ENCODE results near the gene SLC16A9.

Gene SLC16A9

DNA sequence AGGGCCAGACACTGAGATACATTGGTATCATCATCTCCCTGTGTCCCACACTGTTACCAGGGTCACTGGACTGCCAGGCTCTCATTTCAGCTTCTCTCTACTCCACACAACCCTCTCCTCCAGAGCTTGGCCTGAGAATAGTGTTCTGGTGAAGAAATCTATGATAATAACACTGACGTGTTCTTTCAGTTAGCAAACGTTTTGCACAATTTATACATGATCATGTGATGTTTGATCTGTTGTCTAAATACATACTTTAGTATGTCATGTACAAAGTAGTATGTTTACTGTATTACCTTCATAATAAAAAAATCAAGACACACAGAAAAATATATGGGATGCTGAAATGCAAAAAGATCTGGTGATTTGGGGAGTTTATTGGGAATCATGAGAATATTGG is 5.0 kb downstream of the SLC16A9 start:
- DNase-seq (ENCODE audit: low read depth), result no peak
- no peak overlapping the region for H3K4me3 ChIP-seq (ENCODE audit: control insufficient read depth, low read depth, low read length)
- no peak for TF ChIP-seq CTCF (conservative IDR thresholded peaks at IDR 0.05; ENCODE audit: control insufficient read depth, insufficient read depth, low read depth, low read length)

DNA sequence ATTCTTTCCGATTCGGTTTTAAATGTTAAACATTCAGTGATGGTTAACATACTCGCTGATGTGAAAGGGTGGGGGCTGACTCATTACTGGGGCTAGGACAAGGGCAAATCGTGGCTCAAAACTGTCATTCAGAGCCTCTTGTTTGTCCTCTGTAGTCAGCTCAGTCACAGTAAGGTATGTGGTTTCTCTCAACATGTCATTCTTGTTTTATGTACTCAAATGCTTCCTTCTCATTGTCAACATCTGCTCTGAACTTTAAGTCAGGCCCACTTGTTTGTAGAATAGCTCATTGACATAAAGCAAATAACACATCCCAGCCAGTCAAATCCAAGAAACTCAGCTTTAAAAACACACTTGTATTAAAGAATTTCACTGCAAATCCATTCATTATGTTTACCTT is 7.3 kb downstream of the SLC16A9 start:
- no peak overlapping the region for H3K4me3 ChIP-seq (ENCODE audit: control insufficient read depth, low read depth, low read length)
- no peak for DNase-seq (ENCODE audit: low read depth)
- no peak for TF ChIP-seq CTCF (conservative IDR thresholded peaks at IDR 0.05; ENCODE audit: control insufficient read depth, insufficient read depth, low read depth, low read length)

DNA sequence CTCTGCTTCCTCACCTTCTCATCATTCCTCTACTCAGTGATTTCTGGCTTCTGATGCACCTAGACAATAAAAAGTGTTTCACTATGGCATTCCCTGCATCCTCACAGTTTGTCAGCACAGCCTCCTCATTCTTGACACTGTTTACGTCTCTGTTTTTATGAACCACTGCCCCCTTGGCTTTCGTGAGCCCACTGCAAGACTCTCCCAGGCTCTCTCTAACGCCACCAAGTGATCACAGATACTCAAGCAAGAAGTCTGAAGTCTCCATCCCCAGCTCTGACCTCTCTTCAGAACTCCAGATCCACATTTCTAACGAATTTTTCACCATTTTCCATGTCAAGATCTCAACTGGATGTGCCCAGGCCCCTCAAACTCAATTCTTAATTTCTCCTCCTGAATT is 8.9 kb downstream of the SLC16A9 start:
- no peak overlapping the region for H3K4me3 ChIP-seq (ENCODE audit: control insufficient read depth, low read depth, low read length)
- DNase-seq (ENCODE audit: low read depth), result no peak
- no peak for TF ChIP-seq CTCF (conservative IDR thresholded peaks at IDR 0.05; ENCODE audit: control insufficient read depth, insufficient read depth, low read depth, low read length)

DNA sequence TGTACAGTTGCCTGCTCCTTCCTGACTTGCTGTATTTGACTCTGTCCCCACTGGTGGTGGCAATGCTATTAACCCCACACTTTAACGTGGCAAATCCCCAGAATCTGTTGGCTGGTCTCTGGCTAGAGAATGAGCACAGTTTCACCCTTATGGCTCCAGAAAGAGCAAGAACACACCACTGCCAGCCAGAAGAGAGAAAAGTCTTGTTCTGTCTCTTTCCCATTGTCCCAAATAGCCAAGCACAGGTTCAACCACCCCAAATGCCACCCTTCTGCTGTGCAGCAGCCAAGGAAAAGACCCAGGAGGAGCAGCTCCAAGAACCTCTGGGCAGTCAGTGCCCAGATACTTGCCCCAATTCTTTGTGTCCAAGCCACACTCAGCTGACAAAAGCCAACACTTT is 11.3 kb downstream of the SLC16A9 start:
- no peak for TF ChIP-seq CTCF (conservative IDR thresholded peaks at IDR 0.05; ENCODE audit: control insufficient read depth, insufficient read depth, low read depth, low read length)
- H3K4me3 ChIP-seq (ENCODE audit: control insufficient read depth, low read depth, low read length), result no peak overlapping the region
- no peak for DNase-seq (ENCODE audit: low read depth)

DNA sequence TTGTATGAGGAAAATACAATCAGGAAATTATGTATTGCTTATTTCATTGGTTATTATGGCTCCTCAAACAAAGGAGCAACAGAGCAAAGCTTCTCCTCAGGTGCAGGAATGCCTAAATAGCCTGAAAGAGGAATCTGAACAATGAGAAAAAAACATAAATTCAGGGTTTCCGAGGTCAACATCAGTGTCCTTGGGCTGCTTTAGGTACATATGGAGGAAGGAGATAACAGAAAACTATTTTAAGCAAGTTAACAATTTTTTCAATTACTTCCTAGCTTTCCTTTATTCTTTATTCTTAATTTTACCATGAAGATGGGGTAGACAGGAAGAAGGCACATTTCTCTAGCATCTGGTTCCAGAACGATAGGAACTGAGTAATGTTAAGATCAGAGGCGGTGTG is 14.0 kb downstream of the SLC16A9 start:
- TF ChIP-seq CTCF (conservative IDR thresholded peaks at IDR 0.05; ENCODE audit: control insufficient read depth, insufficient read depth, low read depth, low read length), result no peak
- no peak overlapping the region for H3K4me3 ChIP-seq (ENCODE audit: control insufficient read depth, low read depth, low read length)
- DNase-seq (ENCODE audit: low read depth), result no peak

DNA sequence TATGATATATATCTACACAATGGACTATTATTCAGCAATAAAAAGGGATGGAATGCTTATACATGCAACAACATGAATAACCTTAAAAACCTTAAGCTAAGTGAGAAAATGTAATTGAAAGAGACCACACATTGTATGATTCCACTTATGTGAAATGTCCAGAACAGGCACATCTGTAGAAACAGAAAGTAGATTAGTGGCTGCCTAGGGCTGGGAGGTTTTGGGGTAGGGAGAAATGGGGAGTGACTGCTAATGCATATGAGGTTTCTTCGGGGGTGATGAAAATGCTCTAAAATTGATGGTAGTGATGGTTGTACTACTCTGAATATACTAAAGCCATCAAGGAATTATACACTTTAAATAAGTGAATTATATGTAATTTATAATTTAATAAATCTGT is 14.7 kb downstream of the SLC16A9 start:
- H3K4me3 ChIP-seq (ENCODE audit: control insufficient read depth, low read depth, low read length), result no peak overlapping the region
- TF ChIP-seq CTCF (conservative IDR thresholded peaks at IDR 0.05; ENCODE audit: control insufficient read depth, insufficient read depth, low read depth, low read length), result no peak
- no peak for DNase-seq (ENCODE audit: low read depth)

DNA sequence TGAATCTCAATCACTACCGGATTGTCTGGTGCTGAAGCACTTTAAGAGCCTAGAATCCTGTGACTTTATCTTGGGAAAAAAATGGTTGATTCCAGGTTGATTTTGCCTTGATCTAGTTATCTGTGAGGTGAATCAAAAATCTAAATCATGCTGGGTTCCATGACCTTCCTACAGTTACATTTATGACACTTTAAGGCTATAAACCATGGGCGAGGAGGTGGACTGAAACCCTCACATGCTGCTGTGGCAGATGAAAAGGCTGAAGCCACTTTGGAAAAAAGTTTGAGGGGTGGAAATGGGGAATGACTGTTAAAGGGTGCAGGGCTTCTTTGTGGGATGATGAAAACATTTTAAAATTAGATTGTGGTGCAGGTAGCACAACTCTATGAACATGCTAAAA is 17.5 kb downstream of the SLC16A9 start:
- H3K4me3 ChIP-seq (ENCODE audit: control insufficient read depth, low read depth, low read length), result no peak overlapping the region
- no peak for DNase-seq (ENCODE audit: low read depth)
- no peak for TF ChIP-seq CTCF (conservative IDR thresholded peaks at IDR 0.05; ENCODE audit: control insufficient read depth, insufficient read depth, low read depth, low read length)

Data from fibroblast of mammary gland (primary cell).